H1 (cell line): Measurements from ENCODE around the gene MS4A18. TPM values are rescaled to one million over a fixed set of nuclear protein-coding genes. Genes with fewer than 3 reads are reported as not detected.

ENCODE experiments used
- ATF2 ChIP-seq: IDR thresholded peaks from 2 replicates; pipeline ENCODE4 v1.6.1; 2012; ENCODE audit warnings: low read length, inconsistent platforms
- CHD1 ChIP-seq: IDR thresholded peaks from 2 replicates; pipeline ENCODE4 v1.6.1; 2012; ENCODE audit warnings: low read depth, low read length, improper control_type of control experiment
- CHD2 ChIP-seq: IDR thresholded peaks from 2 replicates; pipeline ENCODE4 v1.6.1; 2012; ENCODE audit warnings: low read length, improper control_type of control experiment
- EZH2 ChIP-seq: fragments of 200-600 bp; sonication (generic); IDR thresholded peaks from 2 replicates; pipeline ENCODE4 v1.7.1; 2012; ENCODE audit warnings: low read depth, mild to moderate bottlenecking, moderate library complexity, low read length, inconsistent platforms; ENCODE audit not compliant: severe bottlenecking
- FOSL1 ChIP-seq: IDR thresholded peaks from 2 replicates; pipeline ENCODE4 v1.6.1; 2011; ENCODE audit warnings: mild to moderate bottlenecking, low read depth, low read length, moderate library complexity; ENCODE audit not compliant: insufficient read depth
- KDM5A ChIP-seq: fragments of 200-600 bp; IDR thresholded peaks from 2 replicates; pipeline ENCODE4 v1.7.1; 2012; ENCODE audit warnings: mild to moderate bottlenecking, low read length, inconsistent platforms, mixed read lengths
- SP1 ChIP-seq: IDR thresholded peaks from 2 replicates; pipeline ENCODE4 v1.6.1; 2011; ENCODE audit warnings: low read depth, low read length
- polyA plus RNA-seq, 7 experiments: library from polyadenylated mRNA; depleted of rRNA in 3 of 7; stranded (reverse) in 5 of 7; unstranded in 2 of 7; fragments of >200 nt in 5 of 7; fragments of 200-250 nt in 2 of 7; gene quantifications; 1 replicate in 5 of 7; 2 replicates in 1 of 7; 4 replicates in 1 of 7; pipeline versions ENCODE4 v1.2.1 to v1.2.3, GENCODE V29; 2011 to 2013; ENCODE audit warnings: missing spikeins in 2 of 7, mixed read lengths in 2 of 7
- total RNA-seq: library from RNA; stranded (reverse); fragmentation: NEBNext Ultra II Directional; extraction: Animal tissue kit (Norgen Biotek cat#: 25700); gene quantifications from 2 replicates; pipeline ENCODE4 v1.2.1, GENCODE V29; 2021

Gene MS4A18
- total and polyA plus RNA-seq, 2 of the 8 experiments (the other 6 are each of a cell fraction or from before 2014, with no cell fraction given): not detected

GRCh38 chr11:60740573-60740972 is 16.1 kb downstream of the MS4A18 start (continued):
- TF ChIP-seq CHD2: no peak
- TF ChIP-seq FOSL1: no peak
- TF ChIP-seq KDM5A: no peak
- TF ChIP-seq EZH2: no peak
- TF ChIP-seq ATF2: no peak
- no peak for TF ChIP-seq CHD1
- no peak for TF ChIP-seq SP1
